ENCODE results near the gene SELENOO. TPM values are rescaled to one million over a fixed set of nuclear protein-coding genes. Genes with fewer than 3 reads are reported as not detected.

Gene SELENOO
- total and polyA plus RNA-seq, 2 of the 13 experiments (the other 11 are each of a cell fraction or from before 2014, with no cell fraction given): 14.4 to 19.0 TPM

DNA sequence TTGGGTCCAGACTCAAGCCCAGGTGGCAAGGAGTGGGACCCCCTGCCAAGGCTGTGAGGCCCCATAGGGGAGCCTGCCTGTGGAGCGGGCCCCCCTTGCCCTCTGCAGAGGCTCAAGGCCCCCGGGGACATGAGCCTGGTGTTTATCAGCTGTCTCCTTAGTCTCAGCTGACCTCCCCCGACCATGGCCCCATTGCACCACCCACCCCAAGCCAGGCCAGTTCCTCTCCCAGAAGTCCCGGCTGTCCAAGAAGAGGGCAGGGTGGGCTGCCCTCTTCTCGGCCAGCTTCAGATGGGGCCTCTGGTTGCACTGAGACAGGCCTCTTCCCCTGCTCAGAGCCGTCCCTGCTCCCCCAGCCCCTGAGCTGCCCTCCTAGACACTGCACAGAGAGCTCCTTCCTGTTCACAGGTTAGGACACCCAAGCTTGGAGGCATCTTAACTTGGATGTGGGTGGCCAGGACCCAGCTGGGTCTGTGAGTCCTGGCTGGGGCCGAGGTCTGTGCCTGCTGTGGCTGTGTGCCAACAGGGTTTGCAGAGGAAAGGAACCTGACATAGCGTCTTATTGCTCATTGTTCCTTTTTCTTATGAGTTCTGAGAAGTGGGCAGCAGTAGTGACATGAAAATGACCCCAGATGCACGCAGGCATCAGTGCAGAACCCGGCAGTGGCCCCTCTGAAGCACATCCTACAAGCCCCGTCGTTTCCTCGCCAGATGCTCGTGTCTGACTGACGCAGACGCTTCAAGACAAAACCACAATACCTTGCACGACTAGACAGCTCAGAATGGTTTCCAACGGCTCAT is 9.7 kb upstream of the SELENOO start:
- Histone ChIP-seq H3K9me3 (ENCODE audit: low read length) (no peaks in the 10 kb centered on the region), H3K27me3 (ENCODE audit: control insufficient read depth in 1 of 2, insufficient read depth in 2 of 2, low read length in 2 of 2) (no peaks in the 10 kb centered on the region), H3K36me3 (replicated peaks in 1 of 2; ENCODE audit: control insufficient read depth in 1 of 2, insufficient read depth in 2 of 2, low read length in 2 of 2) (peaks cover 14 to 22% of the 10 kb centered on the region in 2 experiments; a peak in 4 of 5 replicates), H3K4me1 (ENCODE audit: insufficient read depth, low read length) (peaks cover 9% of the 10 kb centered on the region), H3K4me2 (ENCODE audit: low read depth, low read length) (no peak overlapping the region), H3K79me2 (ENCODE audit: insufficient read depth, low read length) (peaks cover 18% of the 10 kb centered on the region), H2AFZ (ENCODE audit: low read length) (no peak overlapping the region), H3K4me3 (replicated peaks in 1 of 3; ENCODE audit: insufficient read depth in 1 of 3, low read depth in 2 of 3, low read length in 3 of 3) (no peak overlapping the region), H3K27ac (ENCODE audit: extremely low read length, insufficient read depth, low read length) (no peak overlapping the region), H4K20me1 (ENCODE audit: insufficient read depth, low read length) (peaks cover 2% of the 10 kb centered on the region; the same call in 1 of the 2 replicates), H3K9ac (ENCODE audit: insufficient read depth, low read depth, low read length) (no peak overlapping the region)
- POLR2A ChIA-PET: no interaction called here
- ATAC-seq (no peak), FAIRE-seq (no peak), DNase-seq (ENCODE audit: low spot score) (no peak)
- WGBS (ENCODE audit: low lambda C conversion rate): 95% methylated on average over 14 of the region's 18 CpGs
- intact Hi-C loops (cut with micrococcal nuclease; ENCODE audit: unreplicated experiment): no loop called here
- in situ Hi-C loops (cut with HindIII; ENCODE audit: extremely low pct_ligation_motif_present, low pct_unique_long_range_greater_than_20kb): no loop called here
- no TSS peak for BruUV-seq (replicated peaks)
- CTCF ChIA-PET (ENCODE audit: low intra/inter-chr PET ratio, low total read pairs): no interaction called here
- TF ChIP-seq, protein P1, sequence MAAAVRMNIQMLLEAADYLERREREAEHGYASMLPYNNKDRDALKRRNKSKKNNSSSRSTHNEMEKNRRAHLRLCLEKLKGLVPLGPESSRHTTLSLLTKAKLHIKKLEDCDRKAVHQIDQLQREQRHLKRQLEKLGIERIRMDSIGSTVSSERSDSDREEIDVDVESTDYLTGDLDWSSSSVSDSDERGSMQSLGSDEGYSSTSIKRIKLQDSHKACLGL (CRISPR knock-in tag; IDR thresholded peaks at IDR 0.05): no peak
- TF ChIP-seq ZFYVE20 (CRISPR knock-in tag; IDR thresholded peaks at IDR 0.05; ENCODE audit: borderline replicate concordance, low read depth) (no peak), ZNF572 (CRISPR knock-in tag; IDR thresholded peaks at IDR 0.05) (no peak), DPF2 (CRISPR knock-in tag; IDR thresholded peaks at IDR 0.05; ENCODE audit: borderline replicate concordance, low read depth) (no peak), HOXA7 (CRISPR knock-in tag; IDR thresholded peaks at IDR 0.05) (no peak), ETV6 (CRISPR knock-in tag; conservative IDR thresholded peaks at IDR 0.05) (no peak), LBX2 (CRISPR knock-in tag; IDR thresholded peaks at IDR 0.05; ENCODE audit: borderline replicate concordance) (no peak), TRIM24 (CRISPR knock-in tag; IDR thresholded peaks at IDR 0.05) (no peak), SOX6 (IDR thresholded peaks at IDR 0.05) (no peak), SOX6 (CRISPR knock-in tag; IDR thresholded peaks at IDR 0.05) (no peak), ZNF703 (CRISPR knock-in tag; IDR thresholded peaks at IDR 0.05; ENCODE audit: borderline replicate concordance) (no peak), ZNF672 (CRISPR knock-in tag; IDR thresholded peaks at IDR 0.05) (no peak), ELF4 (CRISPR knock-in tag; IDR thresholded peaks at IDR 0.05; ENCODE audit: borderline replicate concordance) (no peak), STAT5B (CRISPR knock-in tag; IDR thresholded peaks at IDR 0.05) (no peak), ARNT2 (CRISPR knock-in tag; IDR thresholded peaks at IDR 0.05; ENCODE audit: low read depth) (no peak), ZNF737 (CRISPR knock-in tag; IDR thresholded peaks at IDR 0.05; ENCODE audit: borderline replicate concordance) (no peak), ZNF768 (CRISPR knock-in tag; IDR thresholded peaks at IDR 0.05) (no peak)
- TF ChIP-seq, protein P2, sequence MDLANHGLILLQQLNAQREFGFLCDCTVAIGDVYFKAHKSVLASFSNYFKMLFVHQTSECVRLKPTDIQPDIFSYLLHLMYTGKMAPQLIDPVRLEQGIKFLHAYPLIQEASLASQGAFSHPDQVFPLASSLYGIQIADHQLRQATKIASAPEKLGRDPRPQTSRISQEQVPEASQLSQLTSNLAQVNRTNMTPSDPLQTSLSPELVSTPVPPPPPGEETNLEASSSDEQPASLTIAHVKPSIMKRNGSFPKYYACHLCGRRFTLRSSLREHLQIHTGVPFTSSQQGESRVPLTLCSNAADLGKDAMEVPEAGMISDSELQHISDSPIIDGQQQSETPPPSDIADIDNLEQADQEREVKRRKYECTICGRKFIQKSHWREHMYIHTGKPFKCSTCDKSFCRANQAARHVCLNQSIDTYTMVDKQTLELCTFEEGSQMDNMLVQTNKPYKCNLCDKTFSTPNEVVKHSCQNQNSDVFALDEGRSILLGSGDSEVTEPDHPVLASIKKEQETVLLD (CRISPR knock-in tag; IDR thresholded peaks at IDR 0.05; ENCODE audit: low read depth): no peak
- TF ChIP-seq, protein P3, sequence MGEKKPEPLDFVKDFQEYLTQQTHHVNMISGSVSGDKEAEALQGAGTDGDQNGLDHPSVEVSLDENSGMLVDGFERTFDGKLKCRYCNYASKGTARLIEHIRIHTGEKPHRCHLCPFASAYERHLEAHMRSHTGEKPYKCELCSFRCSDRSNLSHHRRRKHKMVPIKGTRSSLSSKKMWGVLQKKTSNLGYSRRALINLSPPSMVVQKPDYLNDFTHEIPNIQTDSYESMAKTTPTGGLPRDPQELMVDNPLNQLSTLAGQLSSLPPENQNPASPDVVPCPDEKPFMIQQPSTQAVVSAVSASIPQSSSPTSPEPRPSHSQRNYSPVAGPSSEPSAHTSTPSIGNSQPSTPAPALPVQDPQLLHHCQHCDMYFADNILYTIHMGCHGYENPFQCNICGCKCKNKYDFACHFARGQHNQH (CRISPR knock-in tag; IDR thresholded peaks at IDR 0.05): no peak
- TF ChIP-seq, protein P4, sequence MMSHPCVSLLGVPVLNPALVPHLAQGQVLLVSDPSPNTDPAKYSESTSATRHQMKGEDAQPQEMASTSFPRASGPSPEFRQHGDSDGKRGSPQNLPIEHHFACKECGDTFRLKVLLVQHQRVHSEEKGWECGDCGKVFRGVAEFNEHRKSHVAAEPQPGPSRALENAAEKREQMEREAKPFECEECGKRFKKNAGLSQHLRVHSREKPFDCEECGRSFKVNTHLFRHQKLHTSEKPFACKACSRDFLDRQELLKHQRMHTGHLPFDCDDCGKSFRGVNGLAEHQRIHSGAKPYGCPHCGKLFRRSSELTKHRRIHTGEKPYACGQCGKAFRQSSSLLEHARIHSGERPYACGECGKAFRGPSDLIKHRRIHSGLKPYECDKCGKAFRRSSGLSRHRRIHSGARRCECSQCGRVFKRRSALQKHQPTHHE (CRISPR knock-in tag; IDR thresholded peaks at IDR 0.05; ENCODE audit: borderline replicate concordance): no peak

Measured in HepG2 (cell line).